Measurements from ENCODE around the gene FKBP6. TPM values are rescaled to one million over a fixed set of nuclear protein-coding genes. Genes with fewer than 3 reads are reported as not detected.
A peak's percentile ranks its signal among the peaks of the same experiment; 100 is the strongest.

FKBP6 gene
- total and polyA plus RNA-seq, 2 of the 13 experiments (the other 11 are each of a cell fraction or from before 2014, with no cell fraction given) = 0.07 to 0.20 TPM

DNA sequence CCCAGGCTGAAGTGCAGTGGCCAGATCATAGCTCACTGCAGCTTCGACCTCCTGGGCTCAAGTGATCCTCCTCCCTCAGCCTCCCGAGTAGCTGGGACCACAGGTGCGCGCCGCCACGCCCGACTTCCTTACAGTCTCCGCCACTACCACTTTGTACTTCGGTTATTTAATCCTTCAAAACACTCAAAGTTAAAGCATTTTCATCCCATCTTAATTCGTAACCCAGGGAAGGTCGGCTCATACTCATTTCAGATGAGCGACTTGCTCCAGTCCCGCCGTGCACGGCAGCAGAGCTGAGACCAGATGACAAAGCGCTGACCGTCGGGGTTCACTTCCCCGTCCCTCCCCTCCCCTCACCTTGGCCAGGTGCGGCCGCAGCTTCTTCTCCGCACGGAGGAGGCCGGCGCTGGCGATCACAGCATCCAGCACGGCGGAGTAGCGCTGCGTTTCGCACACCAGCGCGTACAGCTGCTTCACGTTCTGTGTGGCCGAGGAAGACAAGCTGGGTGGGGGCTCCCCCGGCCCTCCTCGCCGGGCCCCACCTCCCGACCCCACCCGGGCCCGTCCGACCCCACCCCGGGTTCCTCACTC, 19.8 kb upstream of the FKBP6 start:
- ChIA-PET POLR2A (interaction anchor here (0.6 to 1.3 kb wide), 3 partner anchors 35 to 102 kb away, joined by 3 read pairs; no protein-coding TSS in a partner anchor), CTCF (ENCODE audit: low intra/inter-chr PET ratio, low total read pairs) (no interaction called here)
- H3K79me2 ChIP-seq (ENCODE audit: insufficient read depth, low read length) = peaks cover 13% of the 10 kb centered on the region
- ATAC-seq (peak; percentile 65), FAIRE-seq (no peak), DNase-seq (ENCODE audit: low spot score) (no peak)
- peak overlapping the region; percentile 92 for H3K4me2 ChIP-seq (ENCODE audit: low read depth, low read length)
- peak overlapping the region; percentile 78 to 92 (median 82) for H3K4me3 ChIP-seq (replicated peaks in 1 of 3; ENCODE audit: insufficient read depth in 1 of 3, low read depth in 2 of 3, low read length in 3 of 3)
- no peak overlapping the region for H2AFZ ChIP-seq (ENCODE audit: low read length)
- H3K27me3 ChIP-seq (ENCODE audit: control insufficient read depth in 1 of 2, insufficient read depth in 2 of 2, low read length in 2 of 2) = no peaks in the 10 kb centered on the region; a peak in 1 of 5 replicates
- in situ Hi-C loops (cut with HindIII; ENCODE audit: extremely low pct_ligation_motif_present, low pct_unique_long_range_greater_than_20kb) (no loop called here), intact Hi-C loops (cut with micrococcal nuclease; ENCODE audit: unreplicated experiment) (no loop called here)
- H4K20me1 ChIP-seq (ENCODE audit: insufficient read depth, low read length) = no peaks in the 10 kb centered on the region
- peak overlapping the region; percentile 33 for H3K27ac ChIP-seq (ENCODE audit: extremely low read length, insufficient read depth, low read length)
- no peaks in the 10 kb centered on the region for H3K9me3 ChIP-seq (ENCODE audit: low read length)
- peak overlapping the region; percentile 76 for H3K9ac ChIP-seq (ENCODE audit: insufficient read depth, low read depth, low read length)
- 21% methylated on average over 21 of the region's 43 CpGs for WGBS (ENCODE audit: low lambda C conversion rate)
- BruUV-seq (replicated peaks) = TSS peak; percentile 68
- peaks cover 7 to 18% of the 10 kb centered on the region in 2 experiments; a peak in 3 of 5 replicates for H3K36me3 ChIP-seq (replicated peaks in 1 of 2; ENCODE audit: control insufficient read depth in 1 of 2, insufficient read depth in 2 of 2, low read length in 2 of 2)
- peaks cover 22% of the 10 kb centered on the region for H3K4me1 ChIP-seq (ENCODE audit: insufficient read depth, low read length)
- TF ChIP-seq, protein P1, sequence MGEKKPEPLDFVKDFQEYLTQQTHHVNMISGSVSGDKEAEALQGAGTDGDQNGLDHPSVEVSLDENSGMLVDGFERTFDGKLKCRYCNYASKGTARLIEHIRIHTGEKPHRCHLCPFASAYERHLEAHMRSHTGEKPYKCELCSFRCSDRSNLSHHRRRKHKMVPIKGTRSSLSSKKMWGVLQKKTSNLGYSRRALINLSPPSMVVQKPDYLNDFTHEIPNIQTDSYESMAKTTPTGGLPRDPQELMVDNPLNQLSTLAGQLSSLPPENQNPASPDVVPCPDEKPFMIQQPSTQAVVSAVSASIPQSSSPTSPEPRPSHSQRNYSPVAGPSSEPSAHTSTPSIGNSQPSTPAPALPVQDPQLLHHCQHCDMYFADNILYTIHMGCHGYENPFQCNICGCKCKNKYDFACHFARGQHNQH (CRISPR knock-in tag; IDR thresholded peaks at IDR 0.05) = no peak
- TF ChIP-seq, protein P2, sequence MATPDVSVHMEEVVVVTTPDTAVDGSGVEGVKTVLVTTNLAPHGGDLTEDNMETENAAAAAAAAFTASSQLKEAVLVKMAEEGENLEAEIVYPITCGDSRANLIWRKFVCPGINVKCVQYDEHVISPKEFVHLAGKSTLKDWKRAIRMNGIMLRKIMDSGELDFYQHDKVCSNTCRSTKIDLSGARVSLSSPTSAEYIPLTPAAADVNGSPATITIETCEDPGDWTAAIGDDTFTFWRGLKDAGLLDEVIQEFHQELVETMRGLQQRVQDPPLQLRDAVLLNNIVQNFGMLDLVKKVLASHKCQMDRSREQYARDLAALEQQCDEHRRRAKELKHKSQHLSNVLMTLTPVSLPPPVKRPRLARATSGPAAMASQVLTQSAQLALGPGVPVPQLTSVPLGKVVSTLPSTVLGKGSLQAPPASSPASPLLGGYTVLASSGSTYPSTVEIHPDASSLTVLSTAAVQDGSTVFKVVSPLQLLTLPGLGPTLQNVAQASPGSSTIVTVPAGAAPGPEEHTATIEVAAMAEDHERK (CRISPR knock-in tag; IDR thresholded peaks at IDR 0.05; ENCODE audit: low read depth) = 0 out of 2 replicates have a peak, but pooled peaks have one; percentile 8
- TF ChIP-seq NR2C2 (CRISPR knock-in tag; IDR thresholded peaks at IDR 0.05; ENCODE audit: borderline replicate concordance) = no peak
- TF ChIP-seq ZNF263 (CRISPR knock-in tag; IDR thresholded peaks at IDR 0.05) = no peak
- TF ChIP-seq RFXANK (CRISPR knock-in tag; IDR thresholded peaks at IDR 0.05) = no peak
- no peak for TF ChIP-seq ZNF672 (CRISPR knock-in tag; IDR thresholded peaks at IDR 0.05)
- no peak for TF ChIP-seq CENPT (CRISPR knock-in tag; IDR thresholded peaks at IDR 0.05; ENCODE audit: low read depth)
- no peak for TF ChIP-seq ZSCAN12 (CRISPR knock-in tag; IDR thresholded peaks at IDR 0.05)
- TF ChIP-seq, protein P3, sequence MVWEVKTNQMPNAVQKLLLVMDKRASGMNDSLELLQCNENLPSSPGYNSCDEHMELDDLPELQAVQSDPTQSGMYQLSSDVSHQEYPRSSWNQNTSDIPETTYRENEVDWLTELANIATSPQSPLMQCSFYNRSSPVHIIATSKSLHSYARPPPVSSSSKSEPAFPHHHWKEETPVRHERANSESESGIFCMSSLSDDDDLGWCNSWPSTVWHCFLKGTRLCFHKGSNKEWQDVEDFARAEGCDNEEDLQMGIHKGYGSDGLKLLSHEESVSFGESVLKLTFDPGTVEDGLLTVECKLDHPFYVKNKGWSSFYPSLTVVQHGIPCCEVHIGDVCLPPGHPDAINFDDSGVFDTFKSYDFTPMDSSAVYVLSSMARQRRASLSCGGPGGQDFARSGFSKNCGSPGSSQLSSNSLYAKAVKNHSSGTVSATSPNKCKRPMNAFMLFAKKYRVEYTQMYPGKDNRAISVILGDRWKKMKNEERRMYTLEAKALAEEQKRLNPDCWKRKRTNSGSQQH (CRISPR knock-in tag; IDR thresholded peaks at IDR 0.05; ENCODE audit: low read depth) = no peak
- no peak for TF ChIP-seq RAD21 (CRISPR knock-in tag; IDR thresholded peaks at IDR 0.05)
- no peak for TF ChIP-seq CAMTA2 (CRISPR knock-in tag; IDR thresholded peaks at IDR 0.05; ENCODE audit: borderline replicate concordance)
- TF ChIP-seq NKX3-1 (CRISPR knock-in tag; IDR thresholded peaks at IDR 0.05) = no peak
- no peak for TF ChIP-seq ZNF235 (CRISPR knock-in tag; IDR thresholded peaks at IDR 0.05; ENCODE audit: borderline replicate concordance)
- TF ChIP-seq, protein P4, sequence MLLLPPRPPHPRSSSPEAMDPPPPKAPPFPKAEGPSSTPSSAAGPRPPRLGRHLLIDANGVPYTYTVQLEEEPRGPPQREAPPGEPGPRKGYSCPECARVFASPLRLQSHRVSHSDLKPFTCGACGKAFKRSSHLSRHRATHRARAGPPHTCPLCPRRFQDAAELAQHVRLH (CRISPR knock-in tag; IDR thresholded peaks at IDR 0.05; ENCODE audit: borderline replicate concordance, low read depth) = no peak
- no peak for TF ChIP-seq TCF12 (IDR thresholded peaks at IDR 0.05)
- TF ChIP-seq TCF12 (CRISPR knock-in tag; IDR thresholded peaks at IDR 0.05) = peak; percentile 37; the same call in 1 of the 2 replicates
- TF ChIP-seq ZNF101 (CRISPR knock-in tag; IDR thresholded peaks at IDR 0.05; ENCODE audit: borderline replicate concordance, low read depth) = no peak
- TF ChIP-seq DNMT1 (CRISPR knock-in tag; IDR thresholded peaks at IDR 0.05) = no peak
- TF ChIP-seq, protein P5, sequence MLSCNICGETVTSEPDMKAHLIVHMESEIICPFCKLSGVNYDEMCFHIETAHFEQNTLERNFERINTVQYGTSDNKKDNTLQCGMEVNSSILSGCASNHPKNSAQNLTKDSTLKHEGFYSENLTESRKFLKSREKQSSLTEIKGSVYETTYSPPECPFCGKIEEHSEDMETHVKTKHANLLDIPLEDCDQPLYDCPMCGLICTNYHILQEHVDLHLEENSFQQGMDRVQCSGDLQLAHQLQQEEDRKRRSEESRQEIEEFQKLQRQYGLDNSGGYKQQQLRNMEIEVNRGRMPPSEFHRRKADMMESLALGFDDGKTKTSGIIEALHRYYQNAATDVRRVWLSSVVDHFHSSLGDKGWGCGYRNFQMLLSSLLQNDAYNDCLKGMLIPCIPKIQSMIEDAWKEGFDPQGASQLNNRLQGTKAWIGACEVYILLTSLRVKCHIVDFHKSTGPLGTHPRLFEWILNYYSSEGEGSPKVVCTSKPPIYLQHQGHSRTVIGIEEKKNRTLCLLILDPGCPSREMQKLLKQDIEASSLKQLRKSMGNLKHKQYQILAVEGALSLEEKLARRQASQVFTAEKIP (CRISPR knock-in tag; IDR thresholded peaks at IDR 0.05; ENCODE audit: borderline replicate concordance) = no peak
- TF ChIP-seq FOXA1 (IDR thresholded peaks at IDR 0.05) = no peak
- no peak for TF ChIP-seq FOXA1 (CRISPR knock-in tag; IDR thresholded peaks at IDR 0.05)

All from HepG2 (cell line).